Esophagus squamous epithelium (tissue), 4 donors: ENCODE results near the gene PIEZO1.

Source experiments
- POLR2A ChIP-seq, 4 donors: fragments of 450-650 bp; IDR thresholded peaks; one replicate each; pipeline ENCODE4 v1.6.1; 2017; ENCODE audit warnings: antibody characterized with exemption in 4 of 4, mild to moderate bottlenecking in 4 of 4, moderate library complexity in 3 of 4
- TF ChIP-seq, protein P1 (sequence below), 6 experiments: fragments of 450-650 bp in 4 of 6; fragments of 200-600 bp in 2 of 6; sonication (generic) in 2 of 6; IDR thresholded peaks; one replicate each; pipeline ENCODE4 v1.5.1; 2016 to 2019; ENCODE audit warnings: antibody characterized with exemption in 6 of 6, mild to moderate bottlenecking in 4 of 6, moderate library complexity in 4 of 6

DNA sequence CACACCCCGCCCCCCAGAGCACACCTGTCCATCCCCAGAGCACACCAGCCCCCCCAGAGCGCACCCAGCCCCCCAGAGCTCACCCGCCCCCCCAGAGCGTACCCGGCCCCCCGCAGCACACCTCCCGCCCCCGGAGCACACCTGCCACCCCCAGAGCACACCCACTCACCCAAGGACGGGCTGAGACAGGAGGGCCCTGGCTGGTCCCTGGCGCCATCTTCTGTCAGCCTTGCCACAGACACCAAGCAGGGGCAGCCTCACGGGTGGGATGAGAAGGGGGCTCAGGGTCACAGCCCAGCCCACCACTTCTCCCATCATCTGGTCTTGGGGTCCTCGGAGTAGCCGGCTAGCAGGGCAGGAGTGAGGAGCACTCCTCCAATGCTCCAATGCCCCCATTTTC, 31.8 kb downstream of the PIEZO1 start:
- TF ChIP-seq, protein P1, sequence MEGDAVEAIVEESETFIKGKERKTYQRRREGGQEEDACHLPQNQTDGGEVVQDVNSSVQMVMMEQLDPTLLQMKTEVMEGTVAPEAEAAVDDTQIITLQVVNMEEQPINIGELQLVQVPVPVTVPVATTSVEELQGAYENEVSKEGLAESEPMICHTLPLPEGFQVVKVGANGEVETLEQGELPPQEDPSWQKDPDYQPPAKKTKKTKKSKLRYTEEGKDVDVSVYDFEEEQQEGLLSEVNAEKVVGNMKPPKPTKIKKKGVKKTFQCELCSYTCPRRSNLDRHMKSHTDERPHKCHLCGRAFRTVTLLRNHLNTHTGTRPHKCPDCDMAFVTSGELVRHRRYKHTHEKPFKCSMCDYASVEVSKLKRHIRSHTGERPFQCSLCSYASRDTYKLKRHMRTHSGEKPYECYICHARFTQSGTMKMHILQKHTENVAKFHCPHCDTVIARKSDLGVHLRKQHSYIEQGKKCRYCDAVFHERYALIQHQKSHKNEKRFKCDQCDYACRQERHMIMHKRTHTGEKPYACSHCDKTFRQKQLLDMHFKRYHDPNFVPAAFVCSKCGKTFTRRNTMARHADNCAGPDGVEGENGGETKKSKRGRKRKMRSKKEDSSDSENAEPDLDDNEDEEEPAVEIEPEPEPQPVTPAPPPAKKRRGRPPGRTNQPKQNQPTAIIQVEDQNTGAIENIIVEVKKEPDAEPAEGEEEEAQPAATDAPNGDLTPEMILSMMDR (IDR thresholded peaks at IDR 0.05) = no peak
- no peak for TF ChIP-seq POLR2A (IDR thresholded peaks at IDR 0.05)
